Adrenal gland (tissue), 12 donors: ENCODE results near the gene PRKCA. TPM values are rescaled to one million over a fixed set of nuclear protein-coding genes. Genes with fewer than 3 reads are reported as not detected.

Source experiments
- DNase-seq, 7 donors: peaks; one replicate each; pipeline ENCODE4 v3.0.0-alpha.2; 2019 to 2020
- H3K27ac ChIP-seq, 5 donors: fragments of 200-600 bp; sonication (generic) in 4 of 5; 1 replicate in 3 of 5; 2 replicates in 2 of 5; pipeline versions ENCODE4 v1.5.1 to v1.8.0; 2016 to 2020; ENCODE audit warnings: mild to moderate bottlenecking in 1 of 5
- H3K27me3 ChIP-seq: fragments of 200-600 bp; 2 replicates; pipeline ENCODE4 v1.8.0; 2021
- H3K36me3 ChIP-seq, 2 donors: fragments of 200-600 bp; replicated peaks in 1 of 2; 1 replicate in 1 of 2; 2 replicates in 1 of 2; pipeline versions ENCODE4 v1.5.1 to v1.8.0; 2018 to 2022
- H3K4me1 ChIP-seq, 2 donors: fragments of 200-600 bp; replicated peaks in 1 of 2; 1 replicate in 1 of 2; 2 replicates in 1 of 2; pipeline versions ENCODE4 v1.5.1 to v1.8.0; 2018 to 2021
- H3K4me3 ChIP-seq, 4 donors: fragments of 200-600 bp; sonication (generic) in 3 of 4; one replicate each; pipeline ENCODE4 v1.5.1; 2016 to 2018
- H3K9me3 ChIP-seq, 3 donors: fragments of 200-600 bp; sonication (generic) in 1 of 3; replicated peaks in 1 of 3; 1 replicate in 2 of 3; 2 replicates in 1 of 3; pipeline versions ENCODE4 v1.5.1 to v1.8.0; 2016 to 2021
- CTCF ChIP-seq, 6 experiments: fragments of 450-650 bp in 4 of 6; fragments of 200-600 bp in 2 of 6; sonication (generic) in 1 of 6; IDR thresholded peaks; 1 replicate in 5 of 6; 2 replicates in 1 of 6; pipeline versions ENCODE4 v1.5.1 to v1.8.0; 2016 to 2021; ENCODE audit warnings: antibody characterized with exemption in 6 of 6, mild to moderate bottlenecking in 2 of 6, moderate library complexity in 1 of 6
- POLR2A ChIP-seq, 2 donors: fragments of 450-650 bp; IDR thresholded peaks; one replicate each; pipeline ENCODE4 v1.6.1; 2017; ENCODE audit warnings: antibody characterized with exemption in 2 of 2, mild to moderate bottlenecking in 2 of 2, moderate library complexity in 1 of 2
- WGBS, 4 donors: extraction: QIAGEN DNeasy Blood & Tissue Kit in 2 of 4; methylation state at CpG; one replicate each; pipeline versions ENCODE4 v1.1.5 to v1.1.7; 2013 to 2017; 5-methylcytosine and 5-hydroxymethylcytosine counted together
- intact Hi-C, 2 donors: fragments of 100-400 bp; cut with DNase I; formaldehyde crosslinking; loops; one replicate each; pipeline versions ENCODE4 v1.14.1 to v1.15.0; 2022 to 2023
- polyA plus RNA-seq, 3 donors: library from polyadenylated mRNA; stranded (reverse); fragments of 200-250 nt in 2 of 3; fragments of 350-450 nt in 1 of 3; fragmentation: Illumina TruSeq in 1 of 3; extraction: RNeasy Lipid Tissue Mini Kit (QIAGEN cat#74804) in 1 of 3; gene quantifications; one replicate each; pipeline ENCODE4 v1.2.3, GENCODE V29; 2013 to 2014
- total RNA-seq, 9 donors: library from RNA; depleted of rRNA in 4 of 9; stranded (reverse); fragments of >200 nt in 4 of 9; fragments of 120-200 nt in 1 of 9; fragmentation: NEBNext Ultra II Directional in 1 of 9; extraction: Animal tissue kit (Norgen Biotek cat#: 25700) in 1 of 9; gene quantifications; one replicate each; pipeline versions ENCODE4 v1.1.0 to v1.2.4, GENCODE V29; 2013 to 2023
- donor health status: healthy with polysubstance abuse.
- donor health status: Bipolar disorder and iron deficiency.
- donor health status: DM: yes; HTN: yes; CAD: no.
- donor health status: DM: no; HTN: no; CAD: no.
- donor health status: DM: no; HTN: no; CAD: no.
- donor health status: DM: yes; HTN: yes; CAD: no.

The PRKCA gene
- total and polyA plus RNA-seq, 12 donors: 15.1 to 202 (median 84.1) TPM

- intact Hi-C loops: no loop called here
- no peak for DNase-seq
- peaks cover 0 to 7% of the 10 kb centered on the region in 2 donors for H3K4me1 ChIP-seq
- no peak overlapping the region for H3K27ac ChIP-seq
- WGBS, 4 donors: 57 to 74% (median 71%) methylated on average over 5 of the region's 5 CpGs
- H3K36me3 ChIP-seq: no peaks in the 10 kb centered on the region
- H3K4me3 ChIP-seq: no peak overlapping the region
- TF ChIP-seq CTCF (IDR thresholded peaks at IDR 0.05): no peak
- TF ChIP-seq POLR2A (IDR thresholded peaks at IDR 0.05): no peak
- H3K27me3 ChIP-seq: no peaks in the 10 kb centered on the region
- H3K9me3 ChIP-seq: no peaks in the 10 kb centered on the region
Observed at GRCh38 chr17:66682283-66682682, 379.9 kb downstream of the PRKCA start.

GRCh38 chr17:66684261-66684660 is 381.8 kb downstream of the PRKCA start:
- no peaks in the 10 kb centered on the region for H3K9me3 ChIP-seq
- intact Hi-C loops: no loop called here
- H3K27ac ChIP-seq: no peak overlapping the region
- no peak overlapping the region for H3K4me3 ChIP-seq
- 69 to 72% (median 70%) methylated on average over 2 of the region's 2 CpGs for WGBS, 4 donors
- H3K27me3 ChIP-seq: no peaks in the 10 kb centered on the region
- no peak for DNase-seq
- TF ChIP-seq POLR2A (IDR thresholded peaks at IDR 0.05): no peak
- peaks cover 3 to 7% of the 10 kb centered on the region in 2 donors for H3K4me1 ChIP-seq
- peaks cover 0 to 11% of the 10 kb centered on the region in 2 donors for H3K36me3 ChIP-seq

GRCh38 chr17:66684731-66685130 is 382.3 kb downstream of the PRKCA start:
- Histone ChIP-seq H3K4me1 (peaks cover 7% of the 10 kb centered on the region in 2 donors), H3K27ac (no peak overlapping the region), H3K27me3 (no peaks in the 10 kb centered on the region), H3K9me3 (no peaks in the 10 kb centered on the region), H3K4me3 (no peak overlapping the region), H3K36me3 (peaks cover 0 to 11% of the 10 kb centered on the region in 2 donors)
- no peak for TF ChIP-seq POLR2A (IDR thresholded peaks at IDR 0.05)
- TF ChIP-seq CTCF (IDR thresholded peaks at IDR 0.05): no peak
- DNase-seq: no peak
- WGBS, 4 donors: 67 to 85% (median 81%) methylated on average over 2 of the region's 2 CpGs
- intact Hi-C loops: no loop called here

GRCh38 chr17:66686601-66687000 is 384.2 kb downstream of the PRKCA start:
- Histone ChIP-seq H3K27ac (no peak overlapping the region), H3K36me3 (peaks cover 0 to 11% of the 10 kb centered on the region in 2 donors), H3K27me3 (no peaks in the 10 kb centered on the region), H3K9me3 (no peaks in the 10 kb centered on the region), H3K4me3 (no peak overlapping the region), H3K4me1 (peaks cover 7 to 14% of the 10 kb centered on the region in 2 donors)
- intact Hi-C loops: no loop called here
- 94 to 97% (median 97%) methylated on average over 4 to 6 of the region's 6 CpGs for WGBS, 4 donors
- no peak for DNase-seq
- TF ChIP-seq CTCF (IDR thresholded peaks at IDR 0.05) (no peak), POLR2A (IDR thresholded peaks at IDR 0.05) (no peak)

DNA sequence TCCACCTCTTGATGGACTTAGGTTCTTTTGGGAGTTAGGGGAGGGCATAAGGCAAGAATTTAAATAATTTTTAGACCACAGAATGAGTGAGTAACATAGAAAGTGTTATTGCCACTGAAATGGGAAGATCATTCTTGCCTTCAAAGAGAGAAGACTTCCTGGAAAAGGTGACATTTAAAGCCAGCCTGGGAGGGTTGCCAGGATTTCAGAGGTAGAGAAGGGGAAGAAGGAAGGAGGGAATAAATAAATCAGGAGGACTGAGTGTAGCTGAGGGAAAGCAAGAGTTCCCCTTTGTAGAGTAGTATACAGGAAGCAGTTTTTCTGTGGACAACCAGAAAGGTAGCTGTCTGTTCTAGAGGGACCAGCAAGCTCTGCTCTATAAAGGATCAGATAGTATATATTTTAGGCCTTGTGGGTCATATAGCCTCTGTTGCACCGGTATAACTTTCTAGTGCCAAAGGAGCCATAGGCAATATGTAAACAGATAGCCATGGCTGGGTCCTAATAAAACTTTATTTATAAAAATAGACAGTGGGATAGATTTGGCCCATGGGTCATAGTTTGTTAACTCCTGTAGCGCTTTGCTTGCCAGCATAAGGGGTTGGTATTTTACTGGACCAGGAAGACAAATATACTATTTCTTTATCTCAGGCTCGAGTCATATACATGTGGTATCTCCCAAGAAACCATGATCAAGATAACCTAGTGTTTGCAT is 385.3 kb downstream of the PRKCA start:
- 64 to 96% (median 86%) methylated on average over 3 of the region's 3 CpGs for WGBS, 4 donors
- no peak overlapping the region for H3K4me3 ChIP-seq
- TF ChIP-seq POLR2A (IDR thresholded peaks at IDR 0.05): no peak
- TF ChIP-seq CTCF (IDR thresholded peaks at IDR 0.05): no peak
- H3K4me1 ChIP-seq: peaks cover 11 to 23% of the 10 kb centered on the region in 2 donors
- H3K9me3 ChIP-seq: no peaks in the 10 kb centered on the region
- H3K27me3 ChIP-seq: no peaks in the 10 kb centered on the region
- intact Hi-C loops: no loop called here
- no peak for DNase-seq
- H3K36me3 ChIP-seq: peaks cover 0 to 11% of the 10 kb centered on the region in 2 donors
- H3K27ac ChIP-seq: no peak overlapping the region
